WTC11 (cell line): Measurements from ENCODE around the gene WIPF3.

ENCODE experiments used
- ATF3 ChIP-seq: sonication (generic); formaldehyde crosslinking; conservative IDR thresholded peaks from 2 replicates; pipeline ENCODE4 v1.8.1; 2022; ENCODE audit warnings: mild to moderate bottlenecking, missing genetic modification reagents
- CTCF ChIP-seq: fragments of 200-600 bp; IDR thresholded peaks from 2 replicates; pipeline ENCODE4 v1.8.0; 2022; ENCODE audit warnings: antibody characterized with exemption
- SMAD3 ChIP-seq: sonication (generic); formaldehyde crosslinking; IDR thresholded peaks from 2 replicates; pipeline ENCODE4 v1.8.0; 2022; ENCODE audit warnings: missing genetic modification reagents, mild to moderate bottlenecking, borderline replicate concordance
- TCF7 ChIP-seq: sonication (generic); formaldehyde crosslinking; IDR thresholded peaks from 2 replicates; pipeline ENCODE4 v1.8.0; 2022; ENCODE audit warnings: mild to moderate bottlenecking, low read depth, missing genetic modification reagents, moderate library complexity
- ZNF138 ChIP-seq: sonication (generic); formaldehyde crosslinking; conservative IDR thresholded peaks from 2 replicates; pipeline ENCODE4 v1.8.1; 2022; ENCODE audit warnings: mild to moderate bottlenecking, moderate library complexity, missing genetic modification reagents

- TF ChIP-seq ATF3 (CRISPR knock-in tag) (no peak), CTCF (no peak), ZNF138 (no peak), TCF7 (CRISPR knock-in tag) (no peak), SMAD3 (no peak)
Measured at GRCh38 chr7:29859104-29859503, 52.8 kb downstream of the WIPF3 start.
